HCT116 (cell line): ENCODE data around the gene CDH23. TPM values are rescaled to one million over a fixed set of nuclear protein-coding genes. Genes with fewer than 3 reads are reported as not detected.

Experiments
- ATAC-seq: fragments of 200-7000 bp; cut with Tn5 transposase; 2 replicates; pipeline ENCODE4 v1.9.1; 2020; ENCODE audit warnings: mild to moderate bottlenecking, moderate library complexity
- BruUV-seq: library from RNA; stranded (reverse); fragments of 400-500 nt; replicated peaks from 2 replicates; lab custom pipeline; 2021; lab: Mats Ljungman, UMichigan
- CTCF ChIA-PET: fragments of 300-600 bp; sonication (Branson Sonifier 250); formaldehyde crosslinking; loops from one replicate; lab custom pipeline; 2021; ENCODE audit warnings: antibody characterized with exemption; lab: Charles Lee
- POLR2A ChIA-PET: fragments of 300-600, 350-600 bp; sonication (Branson Sonifier 250); formaldehyde crosslinking; loops from one replicate; lab custom pipeline; 2021; ENCODE audit warnings: antibody characterized with exemption; lab: Charles Lee
- RAD21 ChIA-PET, 2 experiments: fragments of 300-600 bp; sonication (Branson Sonifier 250); formaldehyde crosslinking; loops; one replicate each; lab custom pipeline; 2023; ENCODE audit warnings: low total read pairs in 2 of 2; ENCODE audit not compliant: uncharacterized antibody in 2 of 2, unreplicated experiment in 2 of 2, low non-redundant PET in 1 of 2; lab: Charles Lee
- DNase-seq: peaks from one replicate; pipeline ENCODE4 v3.0.0-alpha.2; 2010; ENCODE audit warnings: low read depth, low spot score
- H2AFZ ChIP-seq: fragments of 200-600 bp; shearing (Covaris generic), sonication (generic); 2 replicates; pipeline ENCODE4 v1.6.1; 2017; ENCODE audit warnings: low read depth, mixed run types, mixed read lengths, antibody characterized with exemption, low read length; ENCODE audit not compliant: poor library complexity, severe bottlenecking
- H3K27ac ChIP-seq: 2 replicates; pipeline ENCODE4 v1.5.1; 2012; ENCODE audit warnings: low read depth, low read length
- H3K27me3 ChIP-seq: fragments of 200-600 bp; sonication (generic); 2 replicates; pipeline ENCODE4 v1.6.1; 2016; ENCODE audit warnings: mixed run types, low read length, mixed read lengths; ENCODE audit not compliant: insufficient read depth
- H3K36me3 ChIP-seq, 2 experiments: fragments of 200-500 bp in 1 of 2; fragments of 200-600 bp in 1 of 2; sonication (Bioruptor generic) in 1 of 2; sonication (generic) in 1 of 2; 2 replicates each; pipeline versions ENCODE4 v1.5.1 to v1.6.1; 2014 to 2016; ENCODE audit warnings: low read length in 2 of 2, inconsistent platforms in 1 of 2, mixed read lengths in 1 of 2, mixed run types in 1 of 2; ENCODE audit not compliant: insufficient read depth in 2 of 2, control insufficient read depth in 1 of 2
- H3K4me1 ChIP-seq, 2 experiments: fragments of 200-600 bp in 1 of 2; sonication (generic) in 1 of 2; 2 replicates each; pipeline versions ENCODE4 v1.5.1 to v1.6.1; 2012 to 2017; ENCODE audit warnings: low read length in 2 of 2, inconsistent platforms in 1 of 2, mild to moderate bottlenecking in 1 of 2, mixed read lengths in 1 of 2, mixed run types in 1 of 2, moderate library complexity in 1 of 2; ENCODE audit not compliant: insufficient read depth in 2 of 2, control insufficient read depth in 1 of 2
- H3K4me2 ChIP-seq: fragments of 200-600 bp; sonication (generic); 2 replicates; pipeline ENCODE4 v1.6.1; 2017; ENCODE audit warnings: mixed run types, low read length, mixed read lengths
- H3K4me3 ChIP-seq, 2 experiments: fragments of 200-600 bp in 1 of 2; sonication (generic) in 1 of 2; replicated peaks in 1 of 2; 2 replicates each; pipeline ENCODE4 v1.5.1; 2011 to 2016; ENCODE audit warnings: low read length in 2 of 2, control low read depth in 1 of 2, low read depth in 1 of 2, mild to moderate bottlenecking in 1 of 2, mixed read lengths in 1 of 2, mixed run types in 1 of 2
- H3K79me2 ChIP-seq: fragments of 200-600 bp; sonication (generic); 2 replicates; pipeline ENCODE4 v1.6.1; 2017; ENCODE audit warnings: mild to moderate bottlenecking, mixed run types, low read length, moderate library complexity, mixed read lengths; ENCODE audit not compliant: insufficient read depth
- H3K9ac ChIP-seq: fragments of 200-600 bp; sonication (generic); 2 replicates; pipeline ENCODE4 v1.6.1; 2016; ENCODE audit warnings: low read length, mixed read lengths
- H3K9me2 ChIP-seq: fragments of 200-600 bp; sonication (generic), shearing (Covaris generic); 2 replicates; pipeline ENCODE4 v1.6.1; 2017; ENCODE audit warnings: mixed run types, mild to moderate bottlenecking, moderate library complexity; ENCODE audit not compliant: insufficient read depth
- H3K9me3 ChIP-seq, 2 experiments: fragments of 200-500 bp in 1 of 2; fragments of 200-600 bp in 1 of 2; sonication (Bioruptor generic) in 1 of 2; sonication (generic) in 1 of 2; 2 replicates each; pipeline ENCODE4 v1.6.1; 2014 to 2017; ENCODE audit warnings: low read length in 2 of 2, mixed read lengths in 2 of 2, inconsistent platforms in 1 of 2, low read depth in 1 of 2, mild to moderate bottlenecking in 1 of 2, mixed run types in 1 of 2, moderate library complexity in 1 of 2; ENCODE audit not compliant: control insufficient read depth in 1 of 2, insufficient read depth in 1 of 2
- H4K20me1 ChIP-seq: fragments of 200-600 bp; sonication (generic), shearing (Covaris generic); 2 replicates; pipeline ENCODE4 v1.6.1; 2017; ENCODE audit warnings: mixed run types, mild to moderate bottlenecking, moderate library complexity; ENCODE audit not compliant: insufficient read depth
- CEBPB ChIP-seq: IDR thresholded peaks from 2 replicates; pipeline ENCODE4 v1.6.1; 2012; ENCODE audit warnings: low read depth
- EGR1 ChIP-seq: IDR thresholded peaks from 2 replicates; pipeline ENCODE4 v1.6.1; 2012; ENCODE audit warnings: low read depth
- ELF1 ChIP-seq: IDR thresholded peaks from 2 replicates; pipeline ENCODE4 v1.6.1; 2012; ENCODE audit warnings: low read depth, borderline replicate concordance
- EZH2 ChIP-seq: fragments of 200-600 bp; sonication (generic); IDR thresholded peaks from 2 replicates; pipeline ENCODE4 v1.6.1; 2017; ENCODE audit warnings: antibody characterized with exemption, mixed run types
- MAX ChIP-seq: IDR thresholded peaks from 2 replicates; pipeline ENCODE4 v1.6.1; 2012
- POLR2AphosphoS5 ChIP-seq: IDR thresholded peaks from 2 replicates; pipeline ENCODE4 v1.6.1; 2011; ENCODE audit warnings: mild to moderate bottlenecking, low read depth, low read length, moderate library complexity
- REST ChIP-seq: IDR thresholded peaks from 2 replicates; pipeline ENCODE4 v1.6.1; 2012; ENCODE audit warnings: low read depth
- YY1 ChIP-seq: IDR thresholded peaks from 2 replicates; pipeline ENCODE4 v1.6.1; 2011; ENCODE audit warnings: low read length, low read depth, moderate library complexity, mild to moderate bottlenecking; ENCODE audit not compliant: insufficient replicate concordance; ENCODE audit errors: extremely low read depth
- ZBTB33 ChIP-seq: IDR thresholded peaks from 2 replicates; pipeline ENCODE4 v1.6.1; 2011; ENCODE audit warnings: mild to moderate bottlenecking, low read length, moderate library complexity; ENCODE audit not compliant: insufficient replicate concordance; ENCODE audit errors: extremely low read depth
- ZFX ChIP-seq: fragments of 450-650 bp; IDR thresholded peaks from 2 replicates; pipeline ENCODE4 v1.6.1; 2017
- intact Hi-C: fragments of 100-400 bp; cut with micrococcal nuclease; formaldehyde crosslinking; loops from 2 replicates; pipeline ENCODE4 v1.10.0; 2022
- total RNA-seq: library from RNA; stranded (reverse); gene quantifications from one replicate; pipeline ENCODE4 v1.2.1, GENCODE V29; 2021; ENCODE audit not compliant: unreplicated experiment

Gene CDH23
- total RNA-seq, 1 experiment from 2014 or later = not detected

- ChIA-PET POLR2A (no interaction called here), RAD21 (no interaction called here), CTCF (interaction anchor here (1.4 kb wide), 1 partner anchor 25 kb away, joined by 4 read pairs; no protein-coding TSS in a partner anchor)
- Histone ChIP-seq H3K9me2 (no peaks in the 10 kb centered on the region), H3K79me2 (no peaks in the 10 kb centered on the region), H3K4me1 (peaks cover 0 to 8% of the 10 kb centered on the region in 2 experiments; a peak in 2 of 4 replicates), H3K27ac (no peak overlapping the region), H3K4me2 (no peak overlapping the region), H3K4me3 (no peak overlapping the region), H3K36me3 (no peaks in the 10 kb centered on the region), H3K9ac (no peak overlapping the region), H4K20me1 (no peaks in the 10 kb centered on the region), H3K27me3 (no peaks in the 10 kb centered on the region), H2AFZ (no peak overlapping the region), H3K9me3 (no peaks in the 10 kb centered on the region)
- ATAC-seq = no peak
- BruUV-seq = no TSS peak
- DNase-seq = no peak
- intact Hi-C loops = no loop called here
- TF ChIP-seq ZFX (no peak), REST (no peak), EZH2 (no peak), ZBTB33 (no peak), MAX (no peak), ELF1 (no peak), EGR1 (no peak), CEBPB (no peak), YY1 (no peak), POLR2AphosphoS5 (no peak)
Observed at GRCh38 chr10:71721313-71721712, 324.6 kb downstream of the CDH23 start.
